ENCODE measurements around the gene CNRIP1. TPM values are rescaled to one million over a fixed set of nuclear protein-coding genes. Genes with fewer than 3 reads are reported as not detected.

The CNRIP1 gene
- total RNA-seq, 5 donors from 2014 or later (not counting 1 experiment from before 2014, with no cell fraction given): 0.53 to 0.63 (median 0.59) TPM; not detected in 2

DNA sequence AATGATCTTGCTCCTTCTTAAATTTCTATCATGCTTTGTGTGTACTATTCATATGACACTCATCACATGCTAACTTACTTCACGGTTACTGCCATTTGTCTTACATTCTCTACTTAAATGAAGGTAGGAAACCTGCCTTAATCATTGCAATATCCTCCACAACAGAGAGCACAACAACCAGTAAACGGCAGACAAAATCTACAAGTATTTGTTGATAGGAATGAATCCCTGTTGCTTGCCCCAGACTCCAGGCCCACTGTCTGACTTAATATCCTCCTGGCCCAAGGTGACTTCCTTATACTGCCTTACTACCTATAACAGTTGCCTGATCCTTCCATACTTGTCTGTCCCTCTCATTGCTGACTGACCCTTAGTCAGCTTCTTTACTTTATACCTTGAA is 70.9 kb downstream of the CNRIP1 start:
- H3K27me3 Mint-ChIP-seq: no peaks in the 10 kb centered on the region
- WGBS (ENCODE audit: insufficient coverage): no CpG with 5 or more reads among the region's 2 CpGs
- Histone ChIP-seq H3K4me3 (ENCODE audit: control insufficient read depth in 1 of 2, extremely low read depth in 1 of 2, low read length in 1 of 2) (no peak overlapping the region), H3K27me3 (replicated peaks in 1 of 2; ENCODE audit: control insufficient read depth in 2 of 2, extremely low read depth in 1 of 2, insufficient read depth in 2 of 2, low read length in 1 of 2) (no peaks in the 10 kb centered on the region), H3K27ac (ENCODE audit: low read length) (peak overlapping the region; percentile 92), H3K9me3 (no peaks in the 10 kb centered on the region), H3K36me3 (ENCODE audit: control insufficient read depth in 2 of 2, extremely low read depth in 1 of 2, insufficient read depth in 1 of 2, low read length in 1 of 2) (peaks cover 0 to 3% of the 10 kb centered on the region in 2 donors), H3K4me1 (ENCODE audit: control insufficient read depth in 1 of 2, extremely low read depth in 1 of 2, insufficient read depth in 2 of 2, low read length in 2 of 2) (peaks cover 34 to 57% of the 10 kb centered on the region in 2 experiments)
- peaks cover 22 to 31% (median 24%) of the 10 kb centered on the region in 3 donors for H3K4me1 Mint-ChIP-seq
- H3K36me3 Mint-ChIP-seq: no peaks in the 10 kb centered on the region
- POLR2A ChIA-PET: interaction anchor here (0.6 to 0.7 kb wide), 2 partner anchors 20 to 38 kb away, joined by 4 read pairs; no protein-coding TSS in a partner anchor
- DNase-seq (no peak), ATAC-seq (replicated peaks in 1 of 4) (no peak)
- CTCF ChIA-PET: interaction anchor here (0.6 to 1.9 kb wide), 5 partner anchors 23 to 89 kb away, joined by 3 to 6 read pairs (median 3); no protein-coding TSS in a partner anchor
- no peak overlapping the region for H3K4me3 Mint-ChIP-seq
- H3K27ac Mint-ChIP-seq: no peak overlapping the region
- H3K9me3 Mint-ChIP-seq: no peaks in the 10 kb centered on the region

DNA sequence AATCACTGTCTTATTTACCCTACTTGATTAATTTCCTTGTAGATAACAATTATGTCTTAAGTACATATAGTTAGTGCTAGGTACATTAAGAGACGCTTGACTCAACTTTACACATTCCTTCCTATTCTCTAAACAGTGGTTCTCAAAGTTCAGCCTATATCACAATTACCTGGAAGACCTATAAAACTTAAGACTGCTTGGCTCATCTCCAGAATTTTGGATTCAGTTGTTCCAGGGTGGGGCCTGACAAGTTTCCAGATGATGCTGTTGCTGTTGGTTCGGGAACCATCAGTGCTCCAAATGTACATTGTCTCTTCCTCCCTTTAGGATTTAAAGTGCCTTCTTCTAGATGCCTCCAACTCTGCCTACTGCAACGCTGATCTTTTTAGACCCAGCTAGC is 71.4 kb downstream of the CNRIP1 start:
- CTCF ChIA-PET: no interaction called here
- Histone ChIP-seq H3K4me3 (ENCODE audit: control insufficient read depth in 1 of 2, extremely low read depth in 1 of 2, low read length in 1 of 2) (no peak overlapping the region), H3K4me1 (ENCODE audit: control insufficient read depth in 1 of 2, extremely low read depth in 1 of 2, insufficient read depth in 2 of 2, low read length in 2 of 2) (peaks cover 34 to 53% of the 10 kb centered on the region in 2 experiments)

DNA sequence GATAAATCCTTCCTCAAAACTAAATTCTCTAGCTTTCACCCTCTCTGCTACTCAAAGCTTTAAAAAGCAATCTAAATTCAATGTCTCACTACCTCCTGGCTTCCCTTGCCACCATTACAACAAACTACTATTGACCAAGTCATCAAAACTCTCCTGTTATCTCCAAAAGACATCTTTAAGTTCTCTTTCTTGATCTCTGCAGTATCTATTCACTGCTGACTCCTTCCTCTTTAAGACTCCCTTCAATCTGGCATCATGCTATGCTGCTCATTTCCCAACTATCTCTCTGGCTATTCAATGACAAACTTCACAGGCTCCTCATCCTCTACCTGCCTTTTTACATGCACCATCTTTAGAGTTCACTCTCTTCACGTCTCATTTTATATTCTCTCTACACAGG is 73.4 kb downstream of the CNRIP1 start:
- H3K27me3 Mint-ChIP-seq: no peaks in the 10 kb centered on the region
- peaks cover 27 to 33% (median 29%) of the 10 kb centered on the region in 3 donors for H3K4me1 Mint-ChIP-seq
- CTCF ChIA-PET: no interaction called here
- ATAC-seq (replicated peaks in 1 of 4) (no peak), DNase-seq (no peak)
- Histone ChIP-seq H3K27ac (ENCODE audit: low read length) (no peak overlapping the region), H3K9me3 (no peaks in the 10 kb centered on the region), H3K36me3 (ENCODE audit: control insufficient read depth in 2 of 2, extremely low read depth in 1 of 2, insufficient read depth in 1 of 2, low read length in 1 of 2) (peaks cover 0 to 3% of the 10 kb centered on the region in 2 donors), H3K4me1 (ENCODE audit: control insufficient read depth in 1 of 2, extremely low read depth in 1 of 2, insufficient read depth in 2 of 2, low read length in 2 of 2) (peaks cover 41 to 55% of the 10 kb centered on the region in 2 experiments), H3K4me3 (ENCODE audit: control insufficient read depth in 1 of 2, extremely low read depth in 1 of 2, low read length in 1 of 2) (no peak overlapping the region), H3K27me3 (replicated peaks in 1 of 2; ENCODE audit: control insufficient read depth in 2 of 2, extremely low read depth in 1 of 2, insufficient read depth in 2 of 2, low read length in 1 of 2) (no peaks in the 10 kb centered on the region)
- no peak overlapping the region for H3K4me3 Mint-ChIP-seq
- H3K9me3 Mint-ChIP-seq: no peaks in the 10 kb centered on the region
- H3K36me3 Mint-ChIP-seq: no peaks in the 10 kb centered on the region
- POLR2A ChIA-PET: interaction anchor here in 1 of 2 donors (0.6 kb wide), 1 partner anchor 31 kb away, joined by 3 read pairs; no protein-coding TSS in a partner anchor
- WGBS (ENCODE audit: insufficient coverage): 100% methylated on average over 1 of the region's 1 CpG
- no peak overlapping the region for H3K27ac Mint-ChIP-seq

More for the DNA sequence above, 71.4 kb downstream of the CNRIP1 start:
- Histone ChIP-seq H3K27me3 (replicated peaks in 1 of 2; ENCODE audit: control insufficient read depth in 2 of 2, extremely low read depth in 1 of 2, insufficient read depth in 2 of 2, low read length in 1 of 2) (no peaks in the 10 kb centered on the region), H3K36me3 (ENCODE audit: control insufficient read depth in 2 of 2, extremely low read depth in 1 of 2, insufficient read depth in 1 of 2, low read length in 1 of 2) (peaks cover 0 to 3% of the 10 kb centered on the region in 2 donors), H3K27ac (ENCODE audit: low read length) (no peak overlapping the region), H3K9me3 (no peaks in the 10 kb centered on the region)
- peaks cover 17 to 28% (median 21%) of the 10 kb centered on the region in 3 donors for H3K4me1 Mint-ChIP-seq
- POLR2A ChIA-PET: interaction anchor here in 1 of 2 donors (0.6 kb wide), 1 partner anchor 20 kb away, joined by 4 read pairs; no protein-coding TSS in a partner anchor
- H3K9me3 Mint-ChIP-seq: no peaks in the 10 kb centered on the region
- DNase-seq: no peak
- H3K4me3 Mint-ChIP-seq: no peak overlapping the region
- WGBS (ENCODE audit: insufficient coverage): 67% methylated on average over 1 of the region's 3 CpGs
- H3K27ac Mint-ChIP-seq: no peak overlapping the region
- no peaks in the 10 kb centered on the region for H3K36me3 Mint-ChIP-seq
- H3K27me3 Mint-ChIP-seq: no peaks in the 10 kb centered on the region
- no peak for ATAC-seq (replicated peaks in 1 of 4)

DNA sequence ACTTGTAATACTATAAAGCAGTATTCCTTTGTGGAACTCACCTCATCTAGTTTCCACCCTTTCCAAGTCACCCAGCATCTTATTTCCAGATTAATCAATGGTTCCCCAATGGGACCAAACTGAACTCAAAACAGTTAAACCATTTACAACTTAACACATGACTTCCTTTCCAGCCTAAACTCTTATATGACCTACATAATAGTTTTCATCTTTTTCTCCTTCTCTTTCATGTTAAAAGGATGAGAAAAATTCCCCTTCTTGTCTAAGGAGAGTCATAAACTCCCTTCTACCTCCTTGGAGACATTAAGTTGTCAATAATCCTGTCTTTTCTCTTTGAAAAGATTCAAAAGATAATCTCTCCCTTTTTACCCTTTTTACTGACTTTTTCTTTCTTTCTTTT is 74.1 kb downstream of the CNRIP1 start:
- Mint-ChIP-seq H3K27me3 (no peaks in the 10 kb centered on the region), H3K27ac (no peak overlapping the region), H3K4me1 (peaks cover 27 to 38% (median 33%) of the 10 kb centered on the region in 3 donors), H3K4me3 (no peak overlapping the region), H3K9me3 (no peaks in the 10 kb centered on the region), H3K36me3 (no peaks in the 10 kb centered on the region)
- H3K36me3 ChIP-seq (ENCODE audit: control insufficient read depth in 2 of 2, extremely low read depth in 1 of 2, insufficient read depth in 1 of 2, low read length in 1 of 2): peaks cover 3% of the 10 kb centered on the region in 2 donors
- CTCF ChIA-PET: interaction anchor here in 1 of 2 donors (0.9 to 1.7 kb wide), 2 partner anchors 12 to 20 kb away, joined by 3 to 5 read pairs; no protein-coding TSS in a partner anchor
- no peaks in the 10 kb centered on the region for H3K9me3 ChIP-seq
- DNase-seq: no peak
- H3K27ac ChIP-seq (ENCODE audit: low read length): no peak overlapping the region
- H3K4me3 ChIP-seq (ENCODE audit: control insufficient read depth in 1 of 2, extremely low read depth in 1 of 2, low read length in 1 of 2): no peak overlapping the region
- POLR2A ChIA-PET: no interaction called here
- ATAC-seq (replicated peaks in 1 of 4): peak in 1 of 4 experiments; percentile 67
- peaks cover 45 to 53% of the 10 kb centered on the region in 2 experiments for H3K4me1 ChIP-seq (ENCODE audit: control insufficient read depth in 1 of 2, extremely low read depth in 1 of 2, insufficient read depth in 2 of 2, low read length in 2 of 2)
- H3K27me3 ChIP-seq (replicated peaks in 1 of 2; ENCODE audit: control insufficient read depth in 2 of 2, extremely low read depth in 1 of 2, insufficient read depth in 2 of 2, low read length in 1 of 2): no peaks in the 10 kb centered on the region

DNA sequence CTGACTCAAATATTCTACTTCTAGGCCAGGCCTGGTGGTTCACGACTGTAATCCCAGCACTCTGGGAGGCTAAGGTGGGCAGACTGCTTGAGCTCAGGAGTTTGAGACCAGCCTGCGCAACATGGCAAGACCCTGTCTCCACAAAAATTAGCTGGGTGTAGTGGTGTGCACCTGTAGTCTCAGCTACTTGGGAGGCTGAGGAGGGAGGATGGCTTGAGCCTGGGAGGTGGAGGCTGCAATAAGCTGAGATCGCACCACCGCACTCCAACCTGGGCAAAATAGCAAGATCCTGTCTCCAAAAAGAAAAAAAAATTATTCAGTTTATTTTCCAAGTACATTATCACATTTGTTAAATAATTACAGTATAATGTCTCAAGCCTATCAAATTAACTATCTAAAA is 74.7 kb downstream of the CNRIP1 start:
- H3K27ac Mint-ChIP-seq: no peak overlapping the region
- WGBS (ENCODE audit: insufficient coverage): 100% methylated on average over 1 of the region's 4 CpGs

DNA sequence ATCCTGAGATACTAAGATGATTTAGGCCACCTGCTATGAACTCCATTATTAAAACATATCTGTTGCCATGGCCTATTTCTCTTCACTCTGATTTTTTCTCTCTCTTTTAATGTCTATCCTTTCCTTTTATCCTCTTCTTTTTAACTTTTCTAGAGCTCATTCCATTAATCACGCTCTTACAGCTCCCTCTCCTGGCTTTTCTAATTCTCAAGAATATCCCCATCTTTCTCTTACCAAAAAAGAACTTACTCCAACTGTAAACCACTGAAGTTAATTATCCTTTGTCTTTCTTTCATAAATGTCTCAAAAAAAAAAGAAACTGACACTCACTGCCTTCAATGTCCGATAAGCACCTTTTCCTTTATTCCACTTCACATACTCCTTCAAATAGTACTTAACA is 75.3 kb downstream of the CNRIP1 start:
- H3K4me3 ChIP-seq (ENCODE audit: control insufficient read depth in 1 of 2, extremely low read depth in 1 of 2, low read length in 1 of 2): no peak overlapping the region
- no peaks in the 10 kb centered on the region for H3K27me3 ChIP-seq (replicated peaks in 1 of 2; ENCODE audit: control insufficient read depth in 2 of 2, extremely low read depth in 1 of 2, insufficient read depth in 2 of 2, low read length in 1 of 2)
- H3K27ac ChIP-seq (ENCODE audit: low read length): no peak overlapping the region
- Mint-ChIP-seq H3K27me3 (no peaks in the 10 kb centered on the region), H3K4me3 (no peak overlapping the region), H3K4me1 (peaks cover 26 to 38% (median 33%) of the 10 kb centered on the region in 3 donors), H3K36me3 (peaks cover 3% of the 10 kb centered on the region), H3K27ac (no peak overlapping the region), H3K9me3 (no peaks in the 10 kb centered on the region)
- no peaks in the 10 kb centered on the region for H3K9me3 ChIP-seq
- WGBS (ENCODE audit: insufficient coverage): 77% methylated on average over 2 of the region's 2 CpGs
- ChIA-PET POLR2A (interaction anchor here in 1 of 2 donors (0.6 to 1.0 kb wide), 2 partner anchors 19 to 1644 kb away, joined by 3 to 5 read pairs; no protein-coding TSS in a partner anchor), CTCF (interaction anchor here in 1 of 2 donors (0.9 to 1.7 kb wide), 7 partner anchors 8 to 54 kb away, joined by 3 to 8 read pairs (median 4); no protein-coding TSS in a partner anchor)
- ATAC-seq (replicated peaks in 1 of 4) (no peak), DNase-seq (no peak)
- peaks cover 3% of the 10 kb centered on the region in 2 donors for H3K36me3 ChIP-seq (ENCODE audit: control insufficient read depth in 2 of 2, extremely low read depth in 1 of 2, insufficient read depth in 1 of 2, low read length in 1 of 2)
- peaks cover 40 to 47% of the 10 kb centered on the region in 2 experiments for H3K4me1 ChIP-seq (ENCODE audit: control insufficient read depth in 1 of 2, extremely low read depth in 1 of 2, insufficient read depth in 2 of 2, low read length in 2 of 2)

More for the DNA sequence above, 74.7 kb downstream of the CNRIP1 start:
- no peak for DNase-seq
- Mint-ChIP-seq H3K36me3 (peaks cover 2% of the 10 kb centered on the region), H3K9me3 (no peaks in the 10 kb centered on the region), H3K4me3 (no peak overlapping the region), H3K4me1 (peaks cover 27 to 38% (median 33%) of the 10 kb centered on the region in 3 donors), H3K27me3 (no peaks in the 10 kb centered on the region)
- peaks cover 43 to 48% of the 10 kb centered on the region in 2 experiments for H3K4me1 ChIP-seq (ENCODE audit: control insufficient read depth in 1 of 2, extremely low read depth in 1 of 2, insufficient read depth in 2 of 2, low read length in 2 of 2)
- CTCF ChIA-PET: interaction anchor here in 1 of 2 donors (0.9 to 1.7 kb wide), 5 partner anchors 9 to 52 kb away, joined by 3 to 8 read pairs (median 5); no protein-coding TSS in a partner anchor
- POLR2A ChIA-PET: no interaction called here
- H3K27ac ChIP-seq (ENCODE audit: low read length): no peak overlapping the region
- H3K27me3 ChIP-seq (replicated peaks in 1 of 2; ENCODE audit: control insufficient read depth in 2 of 2, extremely low read depth in 1 of 2, insufficient read depth in 2 of 2, low read length in 1 of 2): no peaks in the 10 kb centered on the region
- no peaks in the 10 kb centered on the region for H3K9me3 ChIP-seq
- no peak overlapping the region for H3K4me3 ChIP-seq (ENCODE audit: control insufficient read depth in 1 of 2, extremely low read depth in 1 of 2, low read length in 1 of 2)
- no peak for ATAC-seq (replicated peaks in 1 of 4)
- H3K36me3 ChIP-seq (ENCODE audit: control insufficient read depth in 2 of 2, extremely low read depth in 1 of 2, insufficient read depth in 1 of 2, low read length in 1 of 2): peaks cover 3% of the 10 kb centered on the region in 2 donors
